Fibroblast of villous mesenchyme (primary cell): ENCODE measurements around the gene DPP7. TPM values are rescaled to one million over a fixed set of nuclear protein-coding genes. Genes with fewer than 3 reads are reported as not detected.
A peak's percentile ranks its signal among the peaks of the same experiment; 100 is the strongest.

ENCODE experiments used
- DNase-seq: peaks from one replicate; pipeline ENCODE4 v3.0.0-alpha.2; 2010; ENCODE audit warnings: low read depth
- H3K4me3 ChIP-seq: 2 replicates; pipeline ENCODE4 v1.5.1; 2011; ENCODE audit warnings: low read depth, mild to moderate bottlenecking, low read length
- total RNA-seq: library from RNA; depleted of rRNA; stranded (reverse); fragments of >200 nt; gene quantifications from 2 replicates; pipeline ENCODE4 v1.2.3, GENCODE V29; 2012
- TF ChIP-seq, protein P1 (sequence below): IDR thresholded peaks from 2 replicates; pipeline ENCODE4 v1.5.1; 2012; ENCODE audit warnings: low read depth, mild to moderate bottlenecking, low read length; ENCODE audit not compliant: insufficient read depth

DPP7 gene
- total RNA-seq, 1 donor = 41.5 TPM

DNA sequence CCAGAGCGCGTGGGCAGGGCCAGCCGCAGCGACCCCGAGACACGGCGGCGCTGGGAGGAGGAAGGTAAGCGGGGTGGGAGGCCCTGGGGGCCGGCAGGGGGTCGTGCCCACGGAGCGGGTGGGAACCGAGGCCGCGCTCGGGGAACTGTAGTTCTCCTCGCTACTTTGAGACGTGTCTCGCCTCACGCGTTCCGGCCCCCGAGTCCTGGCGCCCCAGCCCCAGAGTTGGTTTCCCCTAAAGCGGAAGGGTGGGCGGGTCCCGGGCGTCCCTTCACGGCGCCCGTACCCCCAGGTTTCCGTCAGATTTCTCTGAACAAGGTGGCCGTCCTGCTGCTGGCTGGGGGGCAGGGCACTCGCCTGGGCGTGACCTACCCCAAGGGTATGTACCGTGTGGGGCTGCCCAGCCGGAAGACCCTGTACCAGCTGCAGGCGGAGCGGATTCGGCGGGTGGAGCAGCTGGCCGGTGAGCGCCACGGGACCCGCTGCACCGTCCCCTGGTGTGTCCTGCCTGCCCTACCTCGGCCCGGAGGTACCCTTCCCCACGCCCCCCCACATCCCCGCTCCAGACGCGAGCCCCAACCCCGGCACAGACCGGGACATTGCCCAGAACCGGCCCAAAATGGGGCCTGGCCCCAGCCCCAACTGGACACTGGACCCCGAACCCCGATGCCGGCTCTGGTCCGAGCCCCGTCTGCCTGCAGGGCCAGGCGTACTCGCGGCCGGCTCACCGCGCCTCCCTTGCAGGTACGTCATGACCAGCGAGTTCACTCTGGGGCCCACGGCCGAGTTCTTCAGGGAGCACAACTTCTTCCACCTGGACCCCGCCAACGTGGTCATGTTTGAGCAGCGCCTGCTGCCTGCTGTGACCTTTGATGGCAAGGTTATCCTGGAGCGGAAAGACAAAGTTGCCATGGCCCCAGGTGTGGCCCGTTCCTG lies 36.5 kb downstream of the DPP7 start:
- H3K4me3 ChIP-seq = peak overlapping the region; percentile 76
- DNase-seq = no peak
- TF ChIP-seq, protein P1, sequence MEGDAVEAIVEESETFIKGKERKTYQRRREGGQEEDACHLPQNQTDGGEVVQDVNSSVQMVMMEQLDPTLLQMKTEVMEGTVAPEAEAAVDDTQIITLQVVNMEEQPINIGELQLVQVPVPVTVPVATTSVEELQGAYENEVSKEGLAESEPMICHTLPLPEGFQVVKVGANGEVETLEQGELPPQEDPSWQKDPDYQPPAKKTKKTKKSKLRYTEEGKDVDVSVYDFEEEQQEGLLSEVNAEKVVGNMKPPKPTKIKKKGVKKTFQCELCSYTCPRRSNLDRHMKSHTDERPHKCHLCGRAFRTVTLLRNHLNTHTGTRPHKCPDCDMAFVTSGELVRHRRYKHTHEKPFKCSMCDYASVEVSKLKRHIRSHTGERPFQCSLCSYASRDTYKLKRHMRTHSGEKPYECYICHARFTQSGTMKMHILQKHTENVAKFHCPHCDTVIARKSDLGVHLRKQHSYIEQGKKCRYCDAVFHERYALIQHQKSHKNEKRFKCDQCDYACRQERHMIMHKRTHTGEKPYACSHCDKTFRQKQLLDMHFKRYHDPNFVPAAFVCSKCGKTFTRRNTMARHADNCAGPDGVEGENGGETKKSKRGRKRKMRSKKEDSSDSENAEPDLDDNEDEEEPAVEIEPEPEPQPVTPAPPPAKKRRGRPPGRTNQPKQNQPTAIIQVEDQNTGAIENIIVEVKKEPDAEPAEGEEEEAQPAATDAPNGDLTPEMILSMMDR = no peak

DNA sequence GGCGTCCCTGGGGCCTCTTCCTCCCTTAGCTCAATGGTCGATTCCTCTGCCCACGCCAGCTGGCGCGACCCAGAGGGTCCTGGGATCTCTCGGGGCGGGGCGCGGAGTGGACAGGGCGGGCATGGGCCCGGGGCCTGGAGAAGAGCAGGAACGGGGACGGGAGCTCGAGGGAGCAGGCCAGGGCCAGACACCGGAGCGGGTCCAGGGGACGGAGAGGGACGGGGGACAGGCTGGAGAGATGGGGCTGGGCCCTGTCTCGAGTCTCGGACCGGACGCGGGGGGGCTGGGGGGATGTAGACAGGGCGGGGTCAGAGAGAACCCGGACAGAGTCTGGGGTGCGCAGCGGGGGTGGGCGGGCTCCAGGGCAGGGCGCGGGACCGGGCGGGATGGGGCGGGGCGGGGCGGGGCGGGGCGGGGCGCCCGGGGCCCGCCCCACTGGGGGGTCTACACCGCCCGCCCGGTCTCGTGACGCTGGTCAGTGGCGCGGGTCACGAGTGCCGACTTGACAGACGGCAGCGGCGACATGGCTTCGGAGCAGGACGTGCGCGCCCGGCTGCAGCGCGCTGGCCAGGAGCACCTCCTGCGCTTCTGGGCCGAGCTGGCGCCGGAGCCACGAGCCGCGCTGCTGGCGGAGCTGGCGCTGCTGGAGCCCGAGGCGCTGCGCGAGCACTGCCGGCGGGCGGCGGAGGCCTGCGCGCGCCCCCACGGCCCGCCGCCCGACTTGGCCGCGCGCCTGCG lies 37.4 kb downstream of the DPP7 start, which contains the start of gene UAP1L1:
Gene UAP1L1 (plus strand): TSS at position 508 of the 738 bp plus-strand sequence. CDS start 16 bp downstream, at position 524.
- TF ChIP-seq, protein P1 = no peak
- DNase-seq = peak; percentile 78
- H3K4me3 ChIP-seq = peak within 1 kb of the TSS; percentile 76

DNA sequence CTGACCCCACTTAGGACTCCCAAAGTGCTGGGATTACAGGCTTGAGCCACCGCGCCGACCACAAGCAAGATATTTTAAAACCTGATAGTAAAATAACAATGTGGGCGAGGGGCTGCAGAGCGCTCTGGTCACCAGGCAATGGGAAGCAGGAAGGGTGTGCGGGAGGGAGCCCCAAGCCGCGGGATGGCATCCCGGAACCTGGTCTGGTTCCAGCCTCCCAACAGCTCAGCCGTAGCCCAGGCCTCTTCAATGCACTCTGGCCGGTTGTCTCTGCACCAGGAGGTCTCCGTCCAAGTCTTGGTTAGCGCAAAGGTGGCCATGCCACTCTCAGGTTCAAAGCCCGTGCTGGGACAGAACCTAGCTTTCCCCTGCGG lies 37.9 kb downstream of the DPP7 start:
- DNase-seq = no peak
- TF ChIP-seq, protein P1 = no peak
- H3K4me3 ChIP-seq = peak overlapping the region; percentile 76

DNA sequence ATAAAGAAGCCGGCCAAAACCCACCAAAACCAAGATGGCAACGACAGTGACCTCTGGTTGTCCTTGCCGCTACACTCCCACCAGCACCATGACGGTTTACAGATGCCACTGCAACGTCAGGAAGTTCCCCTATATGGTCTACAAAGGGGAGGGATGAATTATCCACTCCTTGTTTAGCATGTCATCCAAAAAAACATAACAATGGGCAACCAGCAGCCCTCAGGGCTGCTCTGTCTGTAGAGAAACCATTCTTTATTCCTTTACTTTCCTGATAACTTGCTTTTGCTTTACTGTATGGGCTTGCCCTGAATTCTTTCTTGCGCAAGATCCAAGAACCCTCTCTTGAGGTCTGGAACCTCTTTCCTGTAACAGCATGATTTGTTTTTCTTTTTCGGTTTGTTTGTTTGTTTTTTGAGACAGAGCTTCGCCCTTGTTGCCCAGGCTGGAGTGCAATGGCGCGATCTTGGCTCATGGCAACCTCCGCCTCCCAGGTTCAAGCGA lies 39.2 kb downstream of the DPP7 start:
- no peak overlapping the region for H3K4me3 ChIP-seq
- DNase-seq = no peak
- TF ChIP-seq, protein P1 = no peak

DNA sequence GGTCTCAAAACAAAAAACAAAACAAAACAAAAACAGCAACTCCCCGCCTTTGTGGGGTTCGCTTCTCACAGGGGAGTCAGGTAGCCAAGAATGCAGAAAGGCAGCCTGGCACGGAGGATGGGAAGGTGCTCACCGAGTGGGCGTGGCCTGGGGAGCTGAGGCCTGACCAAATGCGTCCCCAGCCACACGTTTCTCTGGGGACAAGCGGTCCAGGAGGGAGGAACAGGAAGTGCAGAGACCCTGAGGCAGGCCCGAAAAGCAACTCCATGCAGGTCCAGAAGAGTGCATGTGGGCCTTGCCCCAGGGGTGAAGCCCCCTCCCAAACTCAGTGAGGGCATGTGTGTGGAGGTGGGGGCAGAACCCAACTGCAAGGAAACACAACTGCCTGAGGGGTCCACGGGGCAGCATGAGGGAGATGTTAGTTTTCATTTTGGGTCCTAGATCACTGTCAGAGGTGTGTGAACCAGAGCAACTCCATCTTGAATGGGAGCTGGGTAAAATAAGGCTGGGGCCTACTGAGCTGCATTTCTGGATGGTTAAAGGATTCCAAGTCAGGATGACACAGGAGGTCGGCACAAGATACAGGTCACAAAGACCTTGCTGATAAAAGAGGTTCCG lies 39.8 kb downstream of the DPP7 start:
- TF ChIP-seq, protein P1 = no peak
- H3K4me3 ChIP-seq = no peak overlapping the region
- no peak for DNase-seq

DNA sequence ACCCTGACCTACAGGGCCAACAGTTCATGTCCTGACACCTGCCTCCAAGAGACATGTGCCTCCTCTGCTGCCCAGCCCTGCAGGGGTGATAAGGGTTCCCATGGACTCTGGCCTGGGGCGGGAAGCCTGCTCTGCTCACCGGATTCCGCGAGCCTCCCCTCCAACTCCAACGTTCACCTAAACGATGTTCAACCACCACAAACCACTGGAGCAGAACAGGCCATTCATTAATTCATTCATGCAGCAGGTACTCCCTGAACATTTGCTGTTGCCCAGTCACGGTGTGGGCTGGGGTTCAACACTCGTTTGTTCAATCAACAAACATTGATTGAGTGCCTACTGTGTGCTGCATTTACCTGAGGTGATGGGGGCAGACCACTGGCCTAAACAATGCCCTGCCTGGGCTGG lies 40.5 kb downstream of the DPP7 start:
- no peak for DNase-seq
- TF ChIP-seq, protein P1 = no peak
- H3K4me3 ChIP-seq = no peak overlapping the region
